GM13976 (cell line): ENCODE results near the gene VAMP7.
"Not testable (repeated sequence)": the region's sequence is repeated elsewhere in the genome, so short reads cannot be mapped to it uniquely, and the experiment has no call there.

Source experiments
- DNase-seq: peaks from one replicate; pipeline ENCODE4 v3.0.0; 2012; ENCODE audit warnings: low spot score
- CTCF ChIP-seq: IDR thresholded peaks from 2 replicates; pipeline ENCODE4 v1.5.1; 2012; ENCODE audit warnings: borderline replicate concordance, mild to moderate bottlenecking; ENCODE audit not compliant: insufficient read depth; ENCODE audit errors: extremely low read depth, missing control alignments, control extremely low read depth
- in situ Hi-C: fragments of 300-500 bp; cut with MboI; formaldehyde crosslinking; loops from one replicate; pipeline ENCODE4 v1.12.0; 2022; ENCODE audit warnings: low sequenced_read_pairs, mixed read lengths, inconsistent platforms; ENCODE audit not compliant: unreplicated experiment

VAMP7 gene

GRCh38 chrX:155959018-155959587 is 78.0 kb downstream of the VAMP7 start:
- DNase-seq, result no peak
- in situ Hi-C loops, result no loop called here
- no peak for TF ChIP-seq CTCF

- TF ChIP-seq CTCF, result no peak
- DNase-seq, result no peak
- in situ Hi-C loops, result no loop called here
These were observed 81.8 kb downstream of the VAMP7 start for GRCh38 chrX:155962906-155963305.

- in situ Hi-C loops, result no loop called here
- peak; percentile 63 for TF ChIP-seq CTCF
- DNase-seq, result peak; percentile 31
These were observed 85.7 kb downstream of the VAMP7 start for GRCh38 chrX:155966876-155967275.

GRCh38 chrX:155967653-155968325 is 86.6 kb downstream of the VAMP7 start:
- DNase-seq, result no peak

GRCh38 chrX:155968326-155968661 is 87.1 kb downstream of the VAMP7 start:
- no peak for DNase-seq
- TF ChIP-seq CTCF, result no peak
- in situ Hi-C loops, result no loop called here

More at GRCh38 chrX:155967653-155968325, 86.6 kb downstream of the VAMP7 start:
- in situ Hi-C loops, result no loop called here
- no peak for TF ChIP-seq CTCF

- DNase-seq, result no peak
- TF ChIP-seq CTCF, result no peak
- in situ Hi-C loops, result no loop called here
These were observed 87.6 kb downstream of the VAMP7 start for GRCh38 chrX:155968791-155969190.

GRCh38 chrX:155971658-155972057 is 90.5 kb downstream of the VAMP7 start:
- peak; percentile 9 for TF ChIP-seq CTCF
- DNase-seq, in situ Hi-C loops: not testable (repeated sequence)

- in situ Hi-C loops, DNase-seq: not testable (repeated sequence)
These were observed 91.1 kb downstream of the VAMP7 start for GRCh38 chrX:155972241-155972640.
